ENCODE measurements around the gene KRTAP10-9.

The KRTAP10-9 gene

GRCh38 chr21:44628707-44629391, 2.0 kb downstream of the KRTAP10-9 start:
- peaks cover 14% of the 10 kb centered on the region; the same call in 1 of the 2 replicates for H3K9me3 ChIP-seq (ENCODE audit: insufficient read depth, low read length)
- H3K9ac ChIP-seq (ENCODE audit: low read length): no peak overlapping the region
- H3K27ac ChIP-seq (ENCODE audit: low read depth, low read length): no peak overlapping the region
- H3K9me2 ChIP-seq (replicated peaks; ENCODE audit: insufficient read depth, low read length): no peaks in the 10 kb centered on the region
- H4K20me1 ChIP-seq (ENCODE audit: low read depth, low read length): no peaks in the 10 kb centered on the region
- no peaks in the 10 kb centered on the region for H3F3A ChIP-seq (ENCODE audit: insufficient read depth)
- H3K79me2 ChIP-seq (ENCODE audit: insufficient read depth, low read length): no peaks in the 10 kb centered on the region
- H3K27me3 ChIP-seq (ENCODE audit: low read length): no peaks in the 10 kb centered on the region
- no peaks in the 10 kb centered on the region for H3K36me3 ChIP-seq (ENCODE audit: low read length)
- no peak overlapping the region for H3K4me2 ChIP-seq (ENCODE audit: low read depth, low read length, poor library complexity, severe bottlenecking)
- no peak for TF ChIP-seq EZH2phosphoT487 (conservative IDR thresholded peaks at IDR 0.05; ENCODE audit: low read length)
- TF ChIP-seq CTCF (IDR thresholded peaks at IDR 0.05; ENCODE audit: insufficient read depth, low read length, poor library complexity, severe bottlenecking): no peak
- no peak overlapping the region for H3K4me3 ChIP-seq (ENCODE audit: insufficient read depth, low read length, poor library complexity, severe bottlenecking)
- no peak overlapping the region for H2AFZ ChIP-seq (ENCODE audit: low read depth, low read length, severe bottlenecking)

- Histone ChIP-seq H3K4me3 (ENCODE audit: insufficient read depth, low read length, poor library complexity, severe bottlenecking) (no peak overlapping the region), H3K27ac (ENCODE audit: low read depth, low read length) (no peak overlapping the region), H3K9ac (ENCODE audit: low read length) (no peak overlapping the region), H3K36me3 (ENCODE audit: low read length) (no peaks in the 10 kb centered on the region), H3K4me2 (ENCODE audit: low read depth, low read length, poor library complexity, severe bottlenecking) (no peak overlapping the region), H3K9me3 (ENCODE audit: insufficient read depth, low read length) (no peaks in the 10 kb centered on the region), H2AFZ (ENCODE audit: low read depth, low read length, severe bottlenecking) (peak overlapping the region; percentile 68), H3K9me2 (replicated peaks; ENCODE audit: insufficient read depth, low read length) (no peaks in the 10 kb centered on the region), H3F3A (ENCODE audit: insufficient read depth) (no peaks in the 10 kb centered on the region), H3K79me2 (ENCODE audit: insufficient read depth, low read length) (no peaks in the 10 kb centered on the region), H3K27me3 (ENCODE audit: low read length) (no peaks in the 10 kb centered on the region), H4K20me1 (ENCODE audit: low read depth, low read length) (no peaks in the 10 kb centered on the region)
- TF ChIP-seq CTCF (IDR thresholded peaks at IDR 0.05; ENCODE audit: insufficient read depth, low read length, poor library complexity, severe bottlenecking) (no peak), EZH2phosphoT487 (conservative IDR thresholded peaks at IDR 0.05; ENCODE audit: low read length) (no peak)
Measured at GRCh38 chr21:44630440-44630839, 3.5 kb downstream of the KRTAP10-9 start.

- Histone ChIP-seq H3K36me3 (ENCODE audit: low read length) (no peaks in the 10 kb centered on the region), H3K9me3 (ENCODE audit: insufficient read depth, low read length) (no peaks in the 10 kb centered on the region), H3K9me2 (replicated peaks; ENCODE audit: insufficient read depth, low read length) (no peaks in the 10 kb centered on the region), H3K27ac (ENCODE audit: low read depth, low read length) (no peak overlapping the region), H2AFZ (ENCODE audit: low read depth, low read length, severe bottlenecking) (no peak overlapping the region), H3K4me2 (ENCODE audit: low read depth, low read length, poor library complexity, severe bottlenecking) (no peak overlapping the region), H3K9ac (ENCODE audit: low read length) (no peak overlapping the region), H3K4me3 (ENCODE audit: insufficient read depth, low read length, poor library complexity, severe bottlenecking) (no peak overlapping the region), H3K79me2 (ENCODE audit: insufficient read depth, low read length) (no peaks in the 10 kb centered on the region), H3F3A (ENCODE audit: insufficient read depth) (no peaks in the 10 kb centered on the region), H4K20me1 (ENCODE audit: low read depth, low read length) (no peaks in the 10 kb centered on the region), H3K27me3 (ENCODE audit: low read length) (no peaks in the 10 kb centered on the region)
- no peak for TF ChIP-seq EZH2phosphoT487 (conservative IDR thresholded peaks at IDR 0.05; ENCODE audit: low read length)
- TF ChIP-seq CTCF (IDR thresholded peaks at IDR 0.05; ENCODE audit: insufficient read depth, low read length, poor library complexity, severe bottlenecking): no peak
Measured at GRCh38 chr21:44632067-44632466, 5.2 kb downstream of the KRTAP10-9 start.
